Hepatocyte (in vitro differentiated cells): Measurements from ENCODE around the gene CKS1B.

Experiments used
- CTCF ChIP-seq: fragments of 200-600 bp; sonication (generic); IDR thresholded peaks from 2 replicates; pipeline ENCODE4 v1.5.1; 2016; ENCODE audit warnings: antibody characterized with exemption, mild to moderate bottlenecking; ENCODE audit not compliant: poor library complexity
- EZH2phosphoT487 ChIP-seq: fragments of 200-600 bp; sonication (generic); IDR thresholded peaks from one replicate; pipeline ENCODE4 v1.6.1; 2018; ENCODE audit warnings: antibody characterized with exemption, mild to moderate bottlenecking, low read depth, moderate library complexity; ENCODE audit not compliant: unreplicated experiment, severe bottlenecking

- TF ChIP-seq EZH2phosphoT487, result no peak
- TF ChIP-seq CTCF, result peak; percentile 23
Measured at GRCh38 chr1:154937085-154937987, 37.1 kb upstream of the CKS1B start.
